DND-41 (cell line): ENCODE data around the gene TDRD1.

Source experiments
- ATAC-seq: fragments of 200-7000 bp; cut with Tn5 transposase; 3 replicates; pipeline ENCODE4 v1.9.1; 2021; ENCODE audit warnings: low read depth; ENCODE audit not compliant: insufficient read depth
- DNase-seq: peaks from one replicate; pipeline ENCODE4 v3.0.0-alpha.2; 2020
- H2AFZ ChIP-seq: 2 replicates; pipeline ENCODE4 v1.6.0; 2012; ENCODE audit warnings: low read depth, low read length
- H3K27ac ChIP-seq: 2 replicates; pipeline ENCODE4 v1.5.1; 2012; ENCODE audit warnings: low read length, inconsistent platforms
- H3K27me3 ChIP-seq: fragments of 200-600 bp; sonication (generic); 2 replicates; pipeline ENCODE4 v1.6.0; 2012; ENCODE audit warnings: low read length, mild to moderate bottlenecking, inconsistent platforms; ENCODE audit not compliant: insufficient read depth, poor library complexity
- H3K36me3 ChIP-seq: 2 replicates; pipeline ENCODE4 v1.5.1; 2012; ENCODE audit warnings: low read length, inconsistent platforms; ENCODE audit not compliant: insufficient read depth
- H3K4me1 ChIP-seq: 2 replicates; pipeline ENCODE4 v1.5.1; 2012; ENCODE audit warnings: mild to moderate bottlenecking, low read length; ENCODE audit not compliant: insufficient read depth
- H3K4me2 ChIP-seq: 2 replicates; pipeline ENCODE4 v1.6.0; 2012; ENCODE audit warnings: mild to moderate bottlenecking, moderate library complexity, low read length, inconsistent platforms; ENCODE audit not compliant: insufficient read depth
- H3K4me3 ChIP-seq, 2 experiments: fragments of 200-600 bp in 1 of 2; shearing (Covaris generic) in 1 of 2; 2 replicates each; pipeline ENCODE4 v1.5.1; 2012 to 2016; ENCODE audit warnings: inconsistent platforms in 2 of 2, low read length in 2 of 2, mild to moderate bottlenecking in 2 of 2, low read depth in 1 of 2, moderate library complexity in 1 of 2
- H3K79me2 ChIP-seq: 2 replicates; pipeline ENCODE4 v1.6.0; 2012; ENCODE audit warnings: low read length, inconsistent platforms; ENCODE audit not compliant: insufficient read depth
- H3K9ac ChIP-seq: 2 replicates; pipeline ENCODE4 v1.6.0; 2012; ENCODE audit warnings: low read depth, mild to moderate bottlenecking, inconsistent platforms, low read length, moderate library complexity
- H3K9me3 ChIP-seq: 2 replicates; pipeline ENCODE4 v1.5.1; 2012; ENCODE audit warnings: low read length, moderate library complexity, mild to moderate bottlenecking, inconsistent platforms; ENCODE audit not compliant: insufficient read depth, severe bottlenecking
- H4K20me1 ChIP-seq: 2 replicates; pipeline ENCODE4 v1.6.0; 2012; ENCODE audit warnings: low read length; ENCODE audit not compliant: insufficient read depth
- EZH2 ChIP-seq: IDR thresholded peaks from 3 replicates; pipeline ENCODE4 v1.6.1; 2012; ENCODE audit warnings: borderline replicate concordance, low read depth, mild to moderate bottlenecking, moderate library complexity, low read length, inconsistent platforms; ENCODE audit not compliant: severe bottlenecking
- TF ChIP-seq, protein P1 (sequence below): IDR thresholded peaks from 2 replicates; pipeline ENCODE4 v1.5.1; 2012; ENCODE audit warnings: borderline replicate concordance, low read length, moderate library complexity, mild to moderate bottlenecking; ENCODE audit not compliant: poor library complexity, severe bottlenecking; ENCODE audit errors: extremely low read depth

The TDRD1 gene

DNA sequence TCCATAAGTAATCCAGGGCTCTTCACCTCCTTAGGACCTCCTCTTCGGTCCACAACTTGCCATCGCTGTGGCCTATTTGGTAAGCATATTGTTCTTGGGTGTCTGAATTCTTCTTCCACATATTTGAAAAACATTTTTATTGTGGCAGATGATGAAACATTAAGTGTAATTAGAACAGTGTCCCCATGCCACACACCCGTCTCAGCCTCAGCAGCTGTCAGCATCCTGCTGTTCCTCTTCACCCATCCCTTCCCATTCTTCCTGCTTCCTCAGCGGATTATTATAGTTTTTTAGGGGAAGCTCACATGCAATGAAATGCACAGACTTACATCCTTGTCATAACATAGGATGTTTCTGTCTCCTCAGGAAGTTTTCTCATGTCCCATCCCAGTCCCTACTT lies 20.1 kb downstream of the TDRD1 start:
- DNase-seq (no peak), ATAC-seq (no peak)
- Histone ChIP-seq H3K79me2 (no peaks in the 10 kb centered on the region), H3K36me3 (no peaks in the 10 kb centered on the region), H2AFZ (no peak overlapping the region), H3K27ac (no peak overlapping the region), H3K4me1 (no peaks in the 10 kb centered on the region), H3K4me2 (no peak overlapping the region), H3K4me3 (no peak overlapping the region), H4K20me1 (no peaks in the 10 kb centered on the region), H3K9me3 (no peaks in the 10 kb centered on the region), H3K27me3 (peaks cover 8% of the 10 kb centered on the region), H3K9ac (no peak overlapping the region)
- TF ChIP-seq, protein P1, sequence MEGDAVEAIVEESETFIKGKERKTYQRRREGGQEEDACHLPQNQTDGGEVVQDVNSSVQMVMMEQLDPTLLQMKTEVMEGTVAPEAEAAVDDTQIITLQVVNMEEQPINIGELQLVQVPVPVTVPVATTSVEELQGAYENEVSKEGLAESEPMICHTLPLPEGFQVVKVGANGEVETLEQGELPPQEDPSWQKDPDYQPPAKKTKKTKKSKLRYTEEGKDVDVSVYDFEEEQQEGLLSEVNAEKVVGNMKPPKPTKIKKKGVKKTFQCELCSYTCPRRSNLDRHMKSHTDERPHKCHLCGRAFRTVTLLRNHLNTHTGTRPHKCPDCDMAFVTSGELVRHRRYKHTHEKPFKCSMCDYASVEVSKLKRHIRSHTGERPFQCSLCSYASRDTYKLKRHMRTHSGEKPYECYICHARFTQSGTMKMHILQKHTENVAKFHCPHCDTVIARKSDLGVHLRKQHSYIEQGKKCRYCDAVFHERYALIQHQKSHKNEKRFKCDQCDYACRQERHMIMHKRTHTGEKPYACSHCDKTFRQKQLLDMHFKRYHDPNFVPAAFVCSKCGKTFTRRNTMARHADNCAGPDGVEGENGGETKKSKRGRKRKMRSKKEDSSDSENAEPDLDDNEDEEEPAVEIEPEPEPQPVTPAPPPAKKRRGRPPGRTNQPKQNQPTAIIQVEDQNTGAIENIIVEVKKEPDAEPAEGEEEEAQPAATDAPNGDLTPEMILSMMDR, result no peak
- TF ChIP-seq EZH2, result no peak

- Histone ChIP-seq H3K9me3 (no peaks in the 10 kb centered on the region), H3K79me2 (no peaks in the 10 kb centered on the region), H3K4me2 (no peak overlapping the region), H3K4me3 (no peak overlapping the region), H3K27ac (no peak overlapping the region), H4K20me1 (no peaks in the 10 kb centered on the region), H3K9ac (no peak overlapping the region), H3K36me3 (no peaks in the 10 kb centered on the region), H2AFZ (no peak overlapping the region), H3K4me1 (no peaks in the 10 kb centered on the region), H3K27me3 (peaks cover 12% of the 10 kb centered on the region)
- DNase-seq (no peak), ATAC-seq (no peak)
- TF ChIP-seq EZH2, result no peak
- TF ChIP-seq, protein P1, result no peak
Measured at GRCh38 chr10:114202812-114203211, 23.7 kb downstream of the TDRD1 start.

DNA sequence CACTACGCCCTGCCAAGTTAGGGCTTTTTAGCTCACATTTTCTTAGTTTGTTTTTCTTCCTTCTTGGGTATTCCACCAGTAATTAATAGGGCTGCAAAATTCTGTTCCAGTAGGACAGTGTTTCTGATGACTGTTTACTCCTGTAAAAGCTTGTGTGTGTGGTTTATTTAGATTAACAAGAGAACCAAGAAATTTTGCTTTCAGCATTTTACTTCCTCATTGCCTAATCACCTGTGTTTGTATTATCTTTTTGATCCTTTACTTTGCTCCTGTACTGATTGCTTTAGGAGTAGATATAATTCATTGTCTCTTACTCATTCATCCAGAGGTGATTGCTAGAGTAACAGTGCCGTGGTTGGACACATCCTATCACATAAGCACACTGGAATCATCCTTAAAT lies 27.7 kb downstream of the TDRD1 start:
- Histone ChIP-seq H3K4me3 (no peak overlapping the region), H4K20me1 (no peaks in the 10 kb centered on the region), H3K27me3 (peaks cover 25% of the 10 kb centered on the region), H3K36me3 (no peaks in the 10 kb centered on the region), H3K27ac (no peak overlapping the region), H3K79me2 (no peaks in the 10 kb centered on the region), H2AFZ (no peak overlapping the region), H3K9ac (no peak overlapping the region), H3K4me2 (no peak overlapping the region), H3K4me1 (no peaks in the 10 kb centered on the region), H3K9me3 (no peaks in the 10 kb centered on the region)
- no peak for DNase-seq
- TF ChIP-seq, protein P1, result no peak
- TF ChIP-seq EZH2, result no peak
- no peak for ATAC-seq

DNA sequence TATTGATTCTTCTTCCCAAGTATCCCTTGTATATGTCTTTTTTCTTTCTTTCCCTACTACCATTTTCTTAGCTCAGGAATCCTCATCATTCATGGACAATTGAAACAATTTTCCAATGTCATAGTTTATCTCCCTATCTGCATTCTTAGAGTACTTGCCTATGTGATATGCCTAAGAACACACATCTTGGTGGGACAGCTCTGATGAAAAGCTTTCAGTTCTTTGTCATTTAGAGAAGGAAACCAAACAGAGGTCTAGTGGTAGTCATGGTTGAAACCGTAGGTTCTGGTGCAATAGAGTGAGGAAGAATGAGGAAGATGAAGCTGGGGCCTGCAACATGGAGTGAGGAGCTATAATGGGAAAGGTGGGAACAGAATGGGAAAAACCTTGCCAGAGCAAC lies 28.2 kb downstream of the TDRD1 start:
- Histone ChIP-seq H4K20me1 (no peaks in the 10 kb centered on the region), H3K4me3 (no peak overlapping the region), H3K79me2 (no peaks in the 10 kb centered on the region), H3K4me1 (no peaks in the 10 kb centered on the region), H3K27me3 (peaks cover 28% of the 10 kb centered on the region), H3K36me3 (no peaks in the 10 kb centered on the region), H3K9ac (no peak overlapping the region), H3K4me2 (no peak overlapping the region), H3K9me3 (no peaks in the 10 kb centered on the region), H3K27ac (no peak overlapping the region), H2AFZ (no peak overlapping the region)
- DNase-seq, result no peak
- TF ChIP-seq EZH2, result no peak
- TF ChIP-seq, protein P1, result no peak
- ATAC-seq, result no peak
